Measurements from ENCODE around the gene C1orf185. TPM values are rescaled to one million over a fixed set of nuclear protein-coding genes. Genes with fewer than 3 reads are reported as not detected.

Gene C1orf185
- not detected for total RNA-seq

- Histone ChIP-seq H3K9me3 (no peaks in the 10 kb centered on the region), H3K36me3 (no peaks in the 10 kb centered on the region), H3K4me3 (no peak within 1 kb of the TSS), H3K27ac (no peak within 1 kb of the TSS), H3K4me1 (no peaks in the 10 kb centered on the region), H3K27me3 (no peaks in the 10 kb centered on the region)
- 42 to 51% methylated on average over 4 of the region's 4 CpGs for WGBS, 2 donors
- TF ChIP-seq POLR2A (IDR thresholded peaks at IDR 0.05): no peak
- no peak for TF ChIP-seq CTCF (IDR thresholded peaks at IDR 0.05)
- no peak for TF ChIP-seq EP300 (IDR thresholded peaks at IDR 0.05)
- DNase-seq (ENCODE audit: low spot score in 2 of 2): no peak
Measured at GRCh38 chr1:51101976-51102375, at the start of gene C1orf185. Gene C1orf185 (plus strand): TSS chr1:51102228. CDS start chr1:51102234, 6 bp downstream.

- no peak overlapping the region for H3K4me3 ChIP-seq
- no peaks in the 10 kb centered on the region for H3K4me1 ChIP-seq
- no peaks in the 10 kb centered on the region for H3K27me3 ChIP-seq
- WGBS, 2 donors: 89 to 95% methylated on average over 3 to 5 of the region's 5 CpGs
- no peak for DNase-seq (ENCODE audit: low spot score in 2 of 2)
- no peaks in the 10 kb centered on the region for H3K36me3 ChIP-seq
- H3K27ac ChIP-seq: no peak overlapping the region
- no peak for TF ChIP-seq CTCF (IDR thresholded peaks at IDR 0.05)
- TF ChIP-seq POLR2A (IDR thresholded peaks at IDR 0.05): no peak
- TF ChIP-seq EP300 (IDR thresholded peaks at IDR 0.05): no peak
- peaks cover 0 to 54% (median 0%) of the 10 kb centered on the region in 4 donors for H3K9me3 ChIP-seq
Measured at GRCh38 chr1:51058858-51059257, 43.2 kb upstream of the C1orf185 start.

GRCh38 chr1:51061231-51061918 lies 40.7 kb upstream of the C1orf185 start:
- TF ChIP-seq CTCF (IDR thresholded peaks at IDR 0.05) (no peak), POLR2A (IDR thresholded peaks at IDR 0.05) (no peak), EP300 (IDR thresholded peaks at IDR 0.05) (no peak)
- H3K27ac ChIP-seq: no peak overlapping the region
- no peaks in the 10 kb centered on the region for H3K27me3 ChIP-seq
- WGBS, 2 donors: 62 to 70% methylated on average over 2 of the region's 2 CpGs
- H3K9me3 ChIP-seq: peaks cover 0 to 47% (median 0%) of the 10 kb centered on the region in 4 donors
- no peak for DNase-seq (ENCODE audit: low spot score in 2 of 2)
- H3K4me1 ChIP-seq: no peaks in the 10 kb centered on the region
- no peak overlapping the region for H3K4me3 ChIP-seq
- no peaks in the 10 kb centered on the region for H3K36me3 ChIP-seq

GRCh38 chr1:51063121-51063520 lies 38.9 kb upstream of the C1orf185 start:
- no peak overlapping the region for H3K4me3 ChIP-seq
- H3K9me3 ChIP-seq: peaks cover 0 to 32% (median 0%) of the 10 kb centered on the region in 4 donors
- no peaks in the 10 kb centered on the region for H3K4me1 ChIP-seq
- DNase-seq (ENCODE audit: low spot score in 2 of 2): no peak
- TF ChIP-seq POLR2A (IDR thresholded peaks at IDR 0.05): no peak
- TF ChIP-seq EP300 (IDR thresholded peaks at IDR 0.05): no peak
- H3K27me3 ChIP-seq: no peaks in the 10 kb centered on the region
- no peaks in the 10 kb centered on the region for H3K36me3 ChIP-seq
- no peak overlapping the region for H3K27ac ChIP-seq

GRCh38 chr1:51070011-51070410 lies 32.0 kb upstream of the C1orf185 start:
- no peaks in the 10 kb centered on the region for H3K36me3 ChIP-seq
- H3K27me3 ChIP-seq: no peaks in the 10 kb centered on the region
- no peak overlapping the region for H3K27ac ChIP-seq
- no peaks in the 10 kb centered on the region for H3K4me1 ChIP-seq
- TF ChIP-seq POLR2A (IDR thresholded peaks at IDR 0.05) (no peak), EP300 (IDR thresholded peaks at IDR 0.05) (no peak), CTCF (IDR thresholded peaks at IDR 0.05) (no peak)
- DNase-seq (ENCODE audit: low spot score in 2 of 2): no peak
- no peak overlapping the region for H3K4me3 ChIP-seq
- no peaks in the 10 kb centered on the region for H3K9me3 ChIP-seq

Measured in tibial nerve (tissue), 4 donors.